Esophagus muscularis mucosa (tissue), 4 donors: Measurements from ENCODE around the gene CDC25B. TPM values are rescaled to one million over a fixed set of nuclear protein-coding genes. Genes with fewer than 3 reads are reported as not detected.

Experiments used
- DNase-seq: peaks from one replicate; pipeline ENCODE4 v3.0.0-alpha.2; 2017; ENCODE audit errors: extremely low spot score
- H3K27ac ChIP-seq, 4 donors: fragments of 200-600 bp; sonication (generic); replicated peaks in 1 of 4; 1 replicate in 3 of 4; 2 replicates in 1 of 4; pipeline ENCODE4 v1.5.1; 2016 to 2019; ENCODE audit warnings: mild to moderate bottlenecking in 1 of 4
- H3K27me3 ChIP-seq, 4 donors: fragments of 200-600 bp; sonication (generic); one replicate each; pipeline versions ENCODE4 v1.5.1 to v1.6.0; 2016 to 2019
- H3K36me3 ChIP-seq, 4 donors: fragments of 200-600 bp; sonication (generic); one replicate each; pipeline ENCODE4 v1.5.1; 2016 to 2019
- H3K4me1 ChIP-seq, 4 donors: fragments of 200-600 bp; sonication (generic); one replicate each; pipeline ENCODE4 v1.5.1; 2016 to 2019
- H3K4me3 ChIP-seq, 4 donors: fragments of 200-600 bp; sonication (generic); 1 replicate in 2 of 4; 2 replicates in 2 of 4; pipeline ENCODE4 v1.5.1; 2016 to 2019; ENCODE audit warnings: mild to moderate bottlenecking in 4 of 4, moderate library complexity in 1 of 4
- H3K9me3 ChIP-seq, 4 donors: fragments of 200-600 bp; sonication (generic); 1 replicate in 3 of 4; 2 replicates in 1 of 4; pipeline ENCODE4 v1.5.1; 2016 to 2019
- CTCF ChIP-seq, 3 experiments: fragments of 200-600 bp in 2 of 3; fragments of 450-650 bp in 1 of 3; sonication (generic) in 2 of 3; IDR thresholded peaks; one replicate each; pipeline ENCODE4 v1.5.1; 2017 to 2019; ENCODE audit warnings: antibody characterized with exemption in 3 of 3, mild to moderate bottlenecking in 2 of 3, moderate library complexity in 1 of 3
- EP300 ChIP-seq: sonication (generic); formaldehyde crosslinking; IDR thresholded peaks from one replicate; pipeline ENCODE4 v1.6.1; 2017; ENCODE audit warnings: antibody characterized with exemption
- POLR2A ChIP-seq: fragments of 450-650 bp; IDR thresholded peaks from one replicate; pipeline ENCODE4 v1.6.1; 2017; ENCODE audit warnings: antibody characterized with exemption, moderate library complexity, mild to moderate bottlenecking, low read depth
- POLR2AphosphoS5 ChIP-seq, 2 donors: sonication (generic); formaldehyde crosslinking; IDR thresholded peaks; one replicate each; pipeline ENCODE4 v1.6.1; 2017; ENCODE audit warnings: antibody characterized with exemption in 2 of 2
- WGBS: methylation state at CpG from one replicate; pipeline ENCODE4 v1.1.5; 2018; 5-methylcytosine and 5-hydroxymethylcytosine counted together
- intact Hi-C: fragments of 100-400 bp; cut with DNase I; formaldehyde crosslinking; loops from one replicate; pipeline ENCODE4 v1.15.1; 2023
- total RNA-seq, 4 donors: library from RNA; depleted of rRNA; stranded (reverse); fragments of >200 nt; gene quantifications; one replicate each; pipeline versions ENCODE4 v1.1.0 to v1.2.1, GENCODE V29; 2016

The CDC25B gene
- total RNA-seq, 4 donors from 2014 or later, result 29.9 to 43.1 (median 35.6) TPM

- Histone ChIP-seq H3K27me3 (no peaks in the 10 kb centered on the region), H3K36me3 (peaks cover 0 to 20% (median 11%) of the 10 kb centered on the region in 4 donors), H3K4me1 (peaks cover 45 to 71% (median 69%) of the 10 kb centered on the region in 4 donors), H3K27ac (peak overlapping the region in 3 of 4 donors; percentile 18 to 90 (median 83)), H3K9me3 (no peaks in the 10 kb centered on the region), H3K4me3 (no peak overlapping the region)
- intact Hi-C loops, result no loop called here
- no peak for TF ChIP-seq POLR2A
- no peak for TF ChIP-seq CTCF (IDR thresholded peaks at IDR 0.05)
- no peak for TF ChIP-seq EP300
- TF ChIP-seq POLR2AphosphoS5 (IDR thresholded peaks at IDR 0.05), result no peak
- no peak for DNase-seq
- WGBS, result 78% methylated on average over 2 of the region's 2 CpGs
Measured at GRCh38 chr20:3783068-3783489, 13.0 kb upstream of the CDC25B start.

- no peak for DNase-seq
- Histone ChIP-seq H3K36me3 (peaks cover 0 to 20% (median 11%) of the 10 kb centered on the region in 4 donors), H3K27me3 (no peaks in the 10 kb centered on the region), H3K4me1 (peaks cover 42 to 71% (median 63%) of the 10 kb centered on the region in 4 donors), H3K9me3 (no peaks in the 10 kb centered on the region), H3K27ac (peak overlapping the region; percentile 18 to 90 (median 54)), H3K4me3 (peak overlapping the region in 2 of 4 donors; percentile 68 to 83)
- TF ChIP-seq CTCF (IDR thresholded peaks at IDR 0.05), result no peak
- TF ChIP-seq POLR2A, result no peak
- TF ChIP-seq POLR2AphosphoS5 (IDR thresholded peaks at IDR 0.05), result no peak
- 68% methylated on average over 10 of the region's 10 CpGs for WGBS
- intact Hi-C loops, result no loop called here
Measured at GRCh38 chr20:3783511-3784195, 12.5 kb upstream of the CDC25B start.

- DNase-seq, result no peak
- intact Hi-C loops, result no loop called here
- TF ChIP-seq CTCF (IDR thresholded peaks at IDR 0.05) (no peak), POLR2AphosphoS5 (IDR thresholded peaks at IDR 0.05) (no peak), EP300 (no peak), POLR2A (no peak)
- peaks cover 0 to 20% (median 11%) of the 10 kb centered on the region in 4 donors for H3K36me3 ChIP-seq
- peak overlapping the region; percentile 68 to 83 (median 73) for H3K4me3 ChIP-seq
- 79% methylated on average over 14 of the region's 17 CpGs for WGBS
- no peaks in the 10 kb centered on the region for H3K9me3 ChIP-seq
- H3K4me1 ChIP-seq, result peaks cover 42 to 67% (median 61%) of the 10 kb centered on the region in 4 donors
- no peaks in the 10 kb centered on the region for H3K27me3 ChIP-seq
- peak overlapping the region; percentile 18 to 90 (median 54) for H3K27ac ChIP-seq
Measured at GRCh38 chr20:3784216-3784853, 11.8 kb upstream of the CDC25B start.

- Histone ChIP-seq H3K4me3 (peak overlapping the region; percentile 68 to 83 (median 73)), H3K27ac (peak overlapping the region in 3 of 4 donors; percentile 83 to 90 (median 85)), H3K9me3 (no peaks in the 10 kb centered on the region), H3K36me3 (peaks cover 0 to 20% (median 11%) of the 10 kb centered on the region in 4 donors), H3K4me1 (peaks cover 42 to 67% (median 61%) of the 10 kb centered on the region in 4 donors), H3K27me3 (no peaks in the 10 kb centered on the region)
- DNase-seq, result no peak
- TF ChIP-seq EP300, result no peak
- no peak for TF ChIP-seq POLR2AphosphoS5 (IDR thresholded peaks at IDR 0.05)
- TF ChIP-seq POLR2A, result no peak
- intact Hi-C loops, result loop anchor here (5.0 kb wide), 1 partner anchor 297 kb away; no protein-coding TSS in a partner anchor
- WGBS, result 82% methylated on average over 6 of the region's 6 CpGs
Measured at GRCh38 chr20:3784863-3785239, 11.3 kb upstream of the CDC25B start.
